Measurements from ENCODE around the gene HIVEP2. TPM values are rescaled to one million over a fixed set of nuclear protein-coding genes. Genes with fewer than 3 reads are reported as not detected.

Gene HIVEP2
- polyA plus RNA-seq, 3 donors: 0.16 to 1.4 (median 0.64) TPM

- H3K4me2 ChIP-seq (replicated peaks; ENCODE audit: extremely low read depth, low read length, poor library complexity, severe bottlenecking): no peak overlapping the region
- no peak overlapping the region for H3K9ac ChIP-seq (ENCODE audit: insufficient read depth, low read length, poor library complexity, severe bottlenecking)
- H3K4me1 ChIP-seq (ENCODE audit: control insufficient read depth in 1 of 2, insufficient read depth in 2 of 2, low read length in 2 of 2): no peaks in the 10 kb centered on the region
- H2AFZ ChIP-seq (ENCODE audit: insufficient read depth, low read depth, low read length, poor library complexity, severe bottlenecking): no peak overlapping the region
- no peak overlapping the region for H3K4me3 ChIP-seq (replicated peaks in 1 of 3; ENCODE audit: low read depth in 2 of 3, low read length in 3 of 3)
- Mint-ChIP-seq H3K27ac (no peak overlapping the region), H3K9me3 (no peaks in the 10 kb centered on the region), H3K36me3 (peaks cover 0 to 7% of the 10 kb centered on the region in 2 donors), H3K27me3 (ENCODE audit: low read depth in 3 of 3) (peaks cover 0 to 5% (median 3%) of the 10 kb centered on the region in 3 donors), H3K4me3 (no peak overlapping the region), H3K4me1 (peaks cover 7% of the 10 kb centered on the region)
- no peaks in the 10 kb centered on the region for H3K9me3 ChIP-seq (replicated peaks in 1 of 2; ENCODE audit: control insufficient read depth in 1 of 2, insufficient read depth in 1 of 2, low read length in 2 of 2)
- 63% methylated on average over 1 of the region's 2 CpGs for WGBS (ENCODE audit: insufficient coverage)
- peaks cover 6% of the 10 kb centered on the region for H4K20me1 ChIP-seq (ENCODE audit: insufficient read depth, low read length)
- H3K36me3 ChIP-seq (replicated peaks in 1 of 2; ENCODE audit: control insufficient read depth in 1 of 2, insufficient read depth in 2 of 2, low read length in 2 of 2): no peaks in the 10 kb centered on the region
- peak in 1 of 3 donors; percentile 30 for DNase-seq
- TF ChIP-seq, protein P1, sequence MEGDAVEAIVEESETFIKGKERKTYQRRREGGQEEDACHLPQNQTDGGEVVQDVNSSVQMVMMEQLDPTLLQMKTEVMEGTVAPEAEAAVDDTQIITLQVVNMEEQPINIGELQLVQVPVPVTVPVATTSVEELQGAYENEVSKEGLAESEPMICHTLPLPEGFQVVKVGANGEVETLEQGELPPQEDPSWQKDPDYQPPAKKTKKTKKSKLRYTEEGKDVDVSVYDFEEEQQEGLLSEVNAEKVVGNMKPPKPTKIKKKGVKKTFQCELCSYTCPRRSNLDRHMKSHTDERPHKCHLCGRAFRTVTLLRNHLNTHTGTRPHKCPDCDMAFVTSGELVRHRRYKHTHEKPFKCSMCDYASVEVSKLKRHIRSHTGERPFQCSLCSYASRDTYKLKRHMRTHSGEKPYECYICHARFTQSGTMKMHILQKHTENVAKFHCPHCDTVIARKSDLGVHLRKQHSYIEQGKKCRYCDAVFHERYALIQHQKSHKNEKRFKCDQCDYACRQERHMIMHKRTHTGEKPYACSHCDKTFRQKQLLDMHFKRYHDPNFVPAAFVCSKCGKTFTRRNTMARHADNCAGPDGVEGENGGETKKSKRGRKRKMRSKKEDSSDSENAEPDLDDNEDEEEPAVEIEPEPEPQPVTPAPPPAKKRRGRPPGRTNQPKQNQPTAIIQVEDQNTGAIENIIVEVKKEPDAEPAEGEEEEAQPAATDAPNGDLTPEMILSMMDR (IDR thresholded peaks at IDR 0.05): no peak
- no peak overlapping the region for H3K27ac ChIP-seq (ENCODE audit: low read depth in 1 of 2, low read length in 2 of 2)
- intact Hi-C loops (cut with micrococcal nuclease): no loop called here
- peaks cover 1 to 9% of the 10 kb centered on the region in 2 donors for H3K27me3 ChIP-seq (ENCODE audit: control insufficient read depth in 2 of 2, insufficient read depth in 2 of 2, low read length in 2 of 2)
- H3K79me2 ChIP-seq (ENCODE audit: insufficient read depth, low read length): no peaks in the 10 kb centered on the region
Observed at GRCh38 chr6:142932889-142933288, 12.1 kb downstream of the HIVEP2 start.

DNA sequence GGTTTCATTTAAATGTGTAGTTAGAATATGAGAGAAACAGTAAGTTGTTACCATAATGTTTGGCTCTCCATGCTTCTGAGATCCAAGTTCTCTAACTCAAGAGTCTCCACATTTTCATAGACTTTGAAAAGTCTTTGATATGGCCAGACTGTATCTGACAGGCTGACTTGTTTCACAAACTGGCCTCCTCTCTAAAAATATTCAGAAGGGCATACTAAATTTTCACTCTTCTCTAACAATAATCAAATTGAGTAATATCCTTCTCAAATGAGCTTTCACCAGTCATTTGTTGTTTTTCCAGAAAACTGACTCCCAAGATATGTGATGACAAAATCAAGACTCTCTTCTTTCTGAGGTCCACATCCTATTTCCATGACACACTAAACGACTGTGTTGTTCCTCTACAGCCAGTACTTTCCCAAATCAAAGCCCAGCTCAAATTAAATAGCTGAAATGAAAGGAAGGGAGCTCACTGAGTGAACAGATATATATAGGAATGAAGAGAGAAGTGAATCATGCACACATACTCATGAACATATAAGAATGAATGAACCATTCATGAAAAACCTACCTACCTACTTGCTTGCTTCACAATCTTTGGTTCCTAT is 15.1 kb downstream of the HIVEP2 start:
- Mint-ChIP-seq H3K27me3 (ENCODE audit: low read depth in 3 of 3) (peaks cover 16 to 17% (median 17%) of the 10 kb centered on the region in 3 donors), H3K4me1 (peaks cover 19% of the 10 kb centered on the region), H3K4me3 (no peak overlapping the region), H3K36me3 (peaks cover 0 to 13% of the 10 kb centered on the region in 2 donors), H3K27ac (no peak overlapping the region), H3K9me3 (no peaks in the 10 kb centered on the region)
- Histone ChIP-seq H3K36me3 (replicated peaks in 1 of 2; ENCODE audit: control insufficient read depth in 1 of 2, insufficient read depth in 2 of 2, low read length in 2 of 2) (no peaks in the 10 kb centered on the region), H3K9me3 (replicated peaks in 1 of 2; ENCODE audit: control insufficient read depth in 1 of 2, insufficient read depth in 1 of 2, low read length in 2 of 2) (no peaks in the 10 kb centered on the region), H3K4me1 (ENCODE audit: control insufficient read depth in 1 of 2, insufficient read depth in 2 of 2, low read length in 2 of 2) (peaks cover 9 to 14% of the 10 kb centered on the region in 2 donors), H3K27ac (ENCODE audit: low read depth in 1 of 2, low read length in 2 of 2) (no peak overlapping the region), H3K4me2 (replicated peaks; ENCODE audit: extremely low read depth, low read length, poor library complexity, severe bottlenecking) (no peak overlapping the region), H3K9ac (ENCODE audit: insufficient read depth, low read length, poor library complexity, severe bottlenecking) (no peak overlapping the region), H3K4me3 (replicated peaks in 1 of 3; ENCODE audit: low read depth in 2 of 3, low read length in 3 of 3) (no peak overlapping the region), H3K79me2 (ENCODE audit: insufficient read depth, low read length) (no peaks in the 10 kb centered on the region), H3K27me3 (ENCODE audit: control insufficient read depth in 2 of 2, insufficient read depth in 2 of 2, low read length in 2 of 2) (peaks cover 10 to 31% of the 10 kb centered on the region in 2 donors), H2AFZ (ENCODE audit: insufficient read depth, low read depth, low read length, poor library complexity, severe bottlenecking) (no peak overlapping the region), H4K20me1 (ENCODE audit: insufficient read depth, low read length) (peaks cover 6% of the 10 kb centered on the region)
- no CpG with 5 or more reads among the region's 1 CpG for WGBS (ENCODE audit: insufficient coverage)
- intact Hi-C loops (cut with micrococcal nuclease): no loop called here
- DNase-seq: no peak
- TF ChIP-seq, protein P1 (IDR thresholded peaks at IDR 0.05): no peak
